SK-N-SH treated with all-trans-retinoic acid at 6 μM for 48 hours (cell line): Measurements from ENCODE around the gene TSEN2.

Source experiments
- ATAC-seq: fragments of 200-7000 bp; cut with Tn5 transposase; 3 replicates; pipeline ENCODE4 v1.9.1; 2020; ENCODE audit warnings: mild to moderate bottlenecking, moderate library complexity
- ARNTL ChIP-seq: fragments of 450-650 bp; formaldehyde crosslinking; IDR thresholded peaks from 2 replicates; pipeline ENCODE4 v1.5.0; 2020; ENCODE audit warnings: low read depth, mild to moderate bottlenecking, moderate library complexity, borderline replicate concordance
- BACH2 ChIP-seq: fragments of 250-450 bp; sonication (Bioruptor Pico); IDR thresholded peaks from 2 replicates; pipeline ENCODE4 v1.9.0; 2021; ENCODE audit warnings: mild to moderate bottlenecking, borderline replicate concordance
- CREB5 ChIP-seq: fragments of 250-450 bp; sonication (Bioruptor Pico); IDR thresholded peaks from 2 replicates; pipeline ENCODE4 v1.5.1; 2020; ENCODE audit warnings: low read depth, mild to moderate bottlenecking, moderate library complexity
- CSDC2 ChIP-seq: fragments of 250-450 bp; sonication (Bioruptor Pico); IDR thresholded peaks from 2 replicates; pipeline ENCODE4 v1.5.0; 2020; ENCODE audit warnings: mild to moderate bottlenecking, moderate library complexity
- CSRNP3 ChIP-seq: fragments of 250-450 bp; sonication (Bioruptor Pico); IDR thresholded peaks from 2 replicates; pipeline ENCODE4 v1.5.1; 2021; ENCODE audit warnings: mild to moderate bottlenecking, moderate library complexity
- ESRRG ChIP-seq: fragments of 250-450 bp; sonication (Bioruptor Pico); IDR thresholded peaks from 2 replicates; pipeline ENCODE4 v1.6.1; 2021; ENCODE audit warnings: mild to moderate bottlenecking
- GLIS3 ChIP-seq: fragments of 250-450 bp; sonication (Bioruptor Pico); IDR thresholded peaks from 2 replicates; pipeline ENCODE4 v1.5.0; 2020; ENCODE audit warnings: mild to moderate bottlenecking, moderate library complexity
- ISL1 ChIP-seq: fragments of 250-450 bp; sonication (Bioruptor Pico); IDR thresholded peaks from 2 replicates; pipeline ENCODE4 v2.1.2; 2022; ENCODE audit warnings: mild to moderate bottlenecking, moderate library complexity
- OSR1 ChIP-seq: fragments of 250-450 bp; sonication (Bioruptor Pico); IDR thresholded peaks from 2 replicates; pipeline ENCODE4 v1.8.0; 2022; ENCODE audit warnings: moderate library complexity, mild to moderate bottlenecking, inconsistent platforms
- PATZ1 ChIP-seq: fragments of 250-450 bp; sonication (Bioruptor Pico); IDR thresholded peaks from 2 replicates; pipeline ENCODE4 v1.8.0; 2020; ENCODE audit warnings: mild to moderate bottlenecking, moderate library complexity, borderline replicate concordance
- POU6F1 ChIP-seq: fragments of 250-450 bp; sonication (Bioruptor Pico); IDR thresholded peaks from 2 replicates; pipeline ENCODE4 v1.8.0; 2021; ENCODE audit warnings: low read depth, mild to moderate bottlenecking, moderate library complexity, borderline replicate concordance
- PPARA ChIP-seq: fragments of 250-450 bp; sonication (Bioruptor Pico); IDR thresholded peaks from 2 replicates; pipeline ENCODE4 v1.5.0; 2020; ENCODE audit warnings: mild to moderate bottlenecking, borderline replicate concordance
- RARB ChIP-seq: fragments of 250-450 bp; sonication (Bioruptor Pico); IDR thresholded peaks from 2 replicates; pipeline ENCODE4 v1.8.0; 2021; ENCODE audit warnings: mild to moderate bottlenecking, moderate library complexity
- SNAI2 ChIP-seq: fragments of 250-450 bp; sonication (Bioruptor Pico); IDR thresholded peaks from 2 replicates; pipeline ENCODE4 v1.5.0; 2020; ENCODE audit warnings: mild to moderate bottlenecking, moderate library complexity
- TCF4 ChIP-seq: fragments of 250-450 bp; sonication (Bioruptor Pico); IDR thresholded peaks from 2 replicates; pipeline ENCODE4 v1.8.0; 2021; ENCODE audit warnings: mild to moderate bottlenecking, moderate library complexity, borderline replicate concordance
- TOX ChIP-seq: fragments of 250-450 bp; sonication (Bioruptor Pico); IDR thresholded peaks from 2 replicates; pipeline ENCODE4 v1.8.0; 2021; ENCODE audit warnings: mild to moderate bottlenecking, moderate library complexity, borderline replicate concordance
- TSHZ2 ChIP-seq: fragments of 250-450 bp; sonication (Bioruptor Pico); IDR thresholded peaks from 2 replicates; pipeline ENCODE4 v1.5.0; 2020; ENCODE audit warnings: mild to moderate bottlenecking, moderate library complexity
- ZC3H10 ChIP-seq: fragments of 250-450 bp; sonication (Bioruptor Pico); IDR thresholded peaks from 2 replicates; pipeline ENCODE4 v1.5.1; 2021; ENCODE audit warnings: mild to moderate bottlenecking, moderate library complexity
- ZFP3 ChIP-seq: fragments of 250-450 bp; sonication (Bioruptor Pico); IDR thresholded peaks from 2 replicates; pipeline ENCODE4 v1.5.0; 2020; ENCODE audit warnings: mild to moderate bottlenecking, moderate library complexity
- ZFP30 ChIP-seq: fragments of 450-650 bp; formaldehyde crosslinking; IDR thresholded peaks from 2 replicates; pipeline ENCODE4 v1.5.0; 2022; ENCODE audit warnings: mild to moderate bottlenecking, moderate library complexity
- ZNF565 ChIP-seq: fragments of 450-650 bp; formaldehyde crosslinking; conservative IDR thresholded peaks from 2 replicates; pipeline ENCODE4 v1.5.0; 2020; ENCODE audit warnings: low read depth, mild to moderate bottlenecking, moderate library complexity
- ZNF8 ChIP-seq: fragments of 450-650 bp; formaldehyde crosslinking; IDR thresholded peaks from 2 replicates; pipeline ENCODE4 v1.5.0; 2020; ENCODE audit warnings: mild to moderate bottlenecking, moderate library complexity

The TSEN2 gene

GRCh38 chr3:12558706-12559105 is 74.4 kb downstream of the TSEN2 start:
- ATAC-seq, result no peak
- TF ChIP-seq CSRNP3 (CRISPR knock-in tag) (no peak), ZNF8 (CRISPR knock-in tag) (no peak), ISL1 (no peak), ZFP3 (CRISPR knock-in tag) (no peak), CSDC2 (CRISPR knock-in tag) (no peak), TOX (CRISPR knock-in tag) (no peak), ZC3H10 (no peak), GLIS3 (CRISPR knock-in tag) (no peak), PPARA (CRISPR knock-in tag) (no peak), ESRRG (CRISPR knock-in tag) (no peak), OSR1 (CRISPR knock-in tag) (no peak), SNAI2 (CRISPR knock-in tag) (no peak), TSHZ2 (CRISPR knock-in tag) (no peak), BACH2 (no peak), PATZ1 (CRISPR knock-in tag) (no peak), ARNTL (CRISPR knock-in tag) (no peak), POU6F1 (CRISPR knock-in tag) (no peak), RARB (CRISPR knock-in tag) (no peak), TCF4 (no peak)

- no peak for ATAC-seq
- no peak for TF ChIP-seq CSDC2 (CRISPR knock-in tag)
- no peak for TF ChIP-seq ISL1
- TF ChIP-seq SNAI2 (CRISPR knock-in tag), result no peak
- no peak for TF ChIP-seq ZFP30 (CRISPR knock-in tag)
- no peak for TF ChIP-seq ZC3H10
- TF ChIP-seq POU6F1 (CRISPR knock-in tag), result no peak
- TF ChIP-seq TCF4, result no peak
- no peak for TF ChIP-seq CREB5 (CRISPR knock-in tag)
- no peak for TF ChIP-seq TSHZ2 (CRISPR knock-in tag)
- no peak for TF ChIP-seq TOX (CRISPR knock-in tag)
- TF ChIP-seq ESRRG (CRISPR knock-in tag), result no peak
- no peak for TF ChIP-seq CSRNP3 (CRISPR knock-in tag)
- TF ChIP-seq ZNF565 (CRISPR knock-in tag), result no peak
- no peak for TF ChIP-seq ZNF8 (CRISPR knock-in tag)
- TF ChIP-seq ARNTL (CRISPR knock-in tag), result no peak
Observed at GRCh38 chr3:12559520-12559919, 75.2 kb downstream of the TSEN2 start.
